HG02884 (cell line): ENCODE results near the gene MDP1.
A peak's percentile ranks its signal among the peaks of the same experiment; 100 is the strongest.

ENCODE experiments used
- ATAC-seq: cut with Tn5 transposase; IDR thresholded peaks from one replicate; pipeline ENCODE4 v1.9.1; 2021; ENCODE audit warnings: mild to moderate bottlenecking, moderate library complexity; ENCODE audit not compliant: unreplicated experiment

The MDP1 gene

GRCh38 chr14:24182110-24182882 lies 33.6 kb downstream of the MDP1 start:
- ATAC-seq: no peak

GRCh38 chr14:24181371-24182077 lies 34.3 kb downstream of the MDP1 start:
- ATAC-seq: no peak

GRCh38 chr14:24179961-24180796 lies 35.7 kb downstream of the MDP1 start:
- ATAC-seq: no peak

- ATAC-seq: no peak
Observed at GRCh38 chr14:24179294-24179960, 36.4 kb downstream of the MDP1 start.

GRCh38 chr14:24178399-24179178 lies 37.3 kb downstream of the MDP1 start:
- no peak for ATAC-seq

DNA sequence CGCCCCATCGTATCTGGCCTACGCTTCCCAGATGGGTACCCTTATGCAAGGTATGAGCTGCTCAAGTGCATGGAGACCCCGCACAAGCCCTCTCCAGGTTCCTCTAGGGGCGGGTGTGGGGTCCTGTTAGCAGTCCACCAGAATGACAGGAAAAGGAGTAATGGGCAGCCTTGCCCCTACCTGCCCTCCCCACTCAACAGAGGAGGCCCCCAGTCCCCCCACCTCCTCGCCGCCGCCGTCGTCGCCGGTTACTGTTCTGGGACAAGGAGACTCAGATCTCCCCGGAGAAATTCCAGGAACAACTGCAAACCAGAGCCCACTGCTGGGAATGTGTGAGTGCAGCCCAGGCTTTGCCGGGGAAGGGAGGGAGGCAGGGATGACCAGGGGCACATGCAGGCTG lies 38.0 kb downstream of the MDP1 start:
- no peak for ATAC-seq

DNA sequence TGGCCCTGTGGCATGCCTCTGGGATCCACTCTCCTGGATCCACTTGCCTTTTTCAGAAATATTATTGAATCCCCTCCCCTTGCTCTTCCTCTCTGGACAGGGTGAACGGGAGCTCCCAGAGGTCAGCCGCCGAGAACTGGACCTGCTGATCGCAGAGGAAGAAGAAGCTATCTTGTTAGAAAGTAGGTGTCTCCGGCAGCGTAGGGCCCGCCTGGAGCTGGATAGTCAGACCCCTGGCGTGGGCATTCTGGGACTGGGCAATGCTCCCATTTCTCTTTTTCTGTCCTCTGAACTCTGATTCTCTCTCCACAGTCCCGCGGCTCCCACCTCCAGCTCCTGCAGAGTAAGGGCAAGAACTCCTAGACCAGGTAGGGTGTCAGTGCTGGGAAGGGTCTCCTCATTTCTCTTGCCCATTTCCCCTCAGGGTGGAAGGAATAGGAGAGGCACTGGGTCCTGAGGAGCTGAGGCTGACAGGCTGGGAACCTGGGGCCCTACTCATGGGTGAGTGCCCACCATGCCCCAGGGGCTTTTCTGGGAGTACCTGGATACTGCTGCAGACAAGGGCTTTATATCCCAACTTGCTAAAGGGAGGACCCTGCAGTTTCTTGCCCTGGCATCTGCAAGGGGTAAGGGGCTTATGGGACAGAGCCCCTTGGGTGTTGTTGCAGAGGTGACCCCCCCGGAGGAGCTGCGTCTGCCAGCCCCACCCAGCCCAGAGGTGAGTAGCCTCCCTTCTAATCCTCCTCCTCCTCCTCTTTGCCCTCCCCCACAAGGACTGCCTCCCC lies 38.6 kb downstream of the MDP1 start:
- no peak for ATAC-seq

- no peak for ATAC-seq
Observed at GRCh38 chr14:24176599-24176998, 39.3 kb downstream of the MDP1 start.

GRCh38 chr14:24172871-24173281 lies 43.0 kb downstream of the MDP1 start:
- ATAC-seq: no peak

DNA sequence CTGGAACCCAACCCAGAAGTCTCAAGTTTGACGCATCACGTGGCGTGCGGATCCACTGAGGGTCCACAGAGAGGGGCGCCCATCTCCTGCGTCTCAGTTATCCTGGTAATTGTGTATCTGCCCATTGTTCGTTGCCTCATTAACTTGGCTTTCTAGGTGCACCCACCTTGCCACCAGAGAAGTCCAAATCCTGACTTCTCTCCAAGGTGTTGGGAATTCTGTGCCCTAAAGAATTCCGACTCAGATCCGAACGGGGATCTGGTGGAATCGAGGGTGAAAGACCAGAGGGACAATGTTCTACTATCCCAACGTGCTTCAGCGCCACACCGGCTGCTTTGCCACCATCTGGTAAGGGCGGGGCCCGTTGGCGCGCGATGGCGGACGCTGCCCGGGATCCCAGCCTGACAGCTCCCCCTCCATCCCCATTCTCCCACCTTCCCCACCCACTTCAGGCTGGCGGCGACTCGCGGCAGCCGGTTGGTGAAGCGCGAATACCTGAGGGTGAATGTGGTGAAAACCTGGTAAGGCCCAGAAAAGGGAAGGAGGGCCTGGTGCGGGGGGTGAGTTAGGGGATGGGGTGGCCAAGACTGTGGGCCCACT lies 43.5 kb downstream of the MDP1 start:
- ATAC-seq: no peak

GRCh38 chr14:24171422-24172260 lies 44.2 kb downstream of the MDP1 start, which contains the start of gene REC8:
Gene REC8, plus strand, starts transcription at chr14:24172080. Its CDS starts 473 bp downstream, at chr14:24172553.
- peak; percentile 76 for ATAC-seq

DNA sequence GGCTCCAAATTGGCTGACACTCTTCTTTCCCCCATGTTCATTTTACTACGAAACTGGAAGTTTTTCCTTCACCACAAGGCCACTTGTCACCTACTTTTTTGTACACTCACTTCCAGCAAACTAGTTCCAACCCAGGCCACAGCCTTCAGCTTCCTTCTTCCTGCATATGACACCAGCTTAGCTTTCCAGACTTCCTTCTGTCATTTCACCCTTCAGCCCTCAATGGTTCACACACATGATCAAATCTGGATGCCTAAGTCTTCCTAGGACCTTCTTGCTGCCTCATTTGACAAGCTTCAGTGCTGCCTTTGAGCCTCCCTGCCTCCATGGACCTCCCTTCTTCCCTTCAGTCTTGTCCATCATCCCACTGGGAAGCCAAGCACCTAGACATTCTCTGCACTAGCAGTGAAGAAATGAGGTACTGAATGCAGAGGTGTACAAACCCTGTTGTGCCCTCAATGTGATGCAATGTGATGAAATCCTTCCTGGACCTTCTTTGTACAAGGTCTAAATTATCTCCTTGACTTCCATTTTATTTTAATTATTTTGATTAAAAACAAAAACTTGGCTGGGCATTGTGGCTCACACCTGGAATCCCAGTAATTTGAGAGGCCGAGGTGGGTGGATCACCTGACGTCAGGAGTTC lies 48.3 kb downstream of the MDP1 start:
- ATAC-seq: no peak

GRCh38 chr14:24165785-24166184 lies 50.1 kb downstream of the MDP1 start:
- ATAC-seq: no peak

DNA sequence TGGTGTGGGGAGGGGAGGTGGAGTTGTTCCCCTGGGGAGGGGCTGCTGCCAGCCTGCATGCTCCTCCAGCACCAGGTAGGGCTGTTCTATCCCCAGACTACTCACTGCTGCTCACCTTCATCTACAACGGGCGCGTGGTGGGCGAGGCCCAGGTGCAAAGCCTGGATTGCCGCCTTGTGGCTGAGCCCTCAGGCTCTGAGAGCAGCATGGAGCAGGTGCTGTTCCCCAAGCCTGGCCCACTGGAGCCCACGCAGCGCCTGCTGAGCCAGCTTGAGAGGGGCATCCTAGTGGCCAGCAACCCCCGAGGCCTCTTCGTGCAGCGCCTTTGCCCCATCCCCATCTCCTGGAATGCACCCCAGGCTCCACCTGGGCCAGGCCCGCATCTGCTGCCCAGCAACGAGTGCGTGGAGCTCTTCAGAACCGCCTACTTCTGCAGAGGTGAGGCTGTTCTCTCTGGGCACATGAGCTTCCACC lies 51.3 kb downstream of the MDP1 start:
- no peak for ATAC-seq
